Gastrocnemius medialis (tissue), 4 donors: Measurements from ENCODE around the gene LAMA2. TPM values are rescaled to one million over a fixed set of nuclear protein-coding genes. Genes with fewer than 3 reads are reported as not detected.

Experiments
- ATAC-seq, 2 donors: fragments of 150-250 bp; one replicate each; pipeline ENCODE4 v1.9.1; 2016
- DNase-seq, 2 donors: peaks; one replicate each; pipeline ENCODE4 v3.0.0-alpha.2; 2019
- H3K27ac ChIP-seq, 4 donors: fragments of 200-600 bp; sonication (generic); 1 replicate in 1 of 4; 2 replicates in 3 of 4; pipeline ENCODE4 v1.5.1; 2016 to 2018; ENCODE audit warnings: mild to moderate bottlenecking in 2 of 4, moderate library complexity in 1 of 4
- H3K27me3 ChIP-seq, 3 donors: fragments of 200-600 bp; sonication (generic) in 2 of 3; 1 replicate in 1 of 3; 2 replicates in 2 of 3; pipeline versions ENCODE4 v1.5.1 to v1.6.0; 2016 to 2019; ENCODE audit warnings: mild to moderate bottlenecking in 1 of 3, moderate library complexity in 1 of 3
- H3K36me3 ChIP-seq, 2 donors: fragments of 200-600 bp; sonication (generic) in 1 of 2; one replicate each; pipeline ENCODE4 v1.5.1; 2017 to 2018
- H3K4me1 ChIP-seq, 2 donors: fragments of 200-600 bp; sonication (generic) in 1 of 2; one replicate each; pipeline ENCODE4 v1.5.1; 2016 to 2017; ENCODE audit warnings: mild to moderate bottlenecking in 2 of 2
- H3K4me3 ChIP-seq, 4 donors: fragments of 200-600 bp; sonication (generic) in 3 of 4; 1 replicate in 1 of 4; 2 replicates in 3 of 4; pipeline ENCODE4 v1.5.1; 2016 to 2019; ENCODE audit warnings: mild to moderate bottlenecking in 2 of 4
- H3K9me3 ChIP-seq, 3 donors: fragments of 200-600 bp; sonication (generic) in 2 of 3; 1 replicate in 1 of 3; 2 replicates in 2 of 3; pipeline ENCODE4 v1.5.1; 2016 to 2019
- POLR2A ChIP-seq, 2 donors: fragments of 450-650 bp; IDR thresholded peaks; one replicate each; pipeline ENCODE4 v1.6.1; 2017; ENCODE audit warnings: antibody characterized with exemption in 2 of 2, mild to moderate bottlenecking in 2 of 2, moderate library complexity in 2 of 2
- in situ Hi-C, 4 donors: fragments of 200-750 bp; cut with MboI; loops; one replicate each; pipeline versions ENCODE4 v1.15.0 to v1.8.0; 2017; ENCODE audit warnings: low sequenced_read_pairs in 4 of 4
- intact Hi-C: fragments of 100-400 bp; cut with DNase I; formaldehyde crosslinking; loops from one replicate; pipeline ENCODE4 v1.15.1; 2023; ENCODE audit warnings: low total_unique reads
- total RNA-seq, 4 donors: library from RNA; depleted of rRNA; stranded (reverse); fragments of >200 nt; gene quantifications; one replicate each; pipeline versions ENCODE4 v1.1.0 to v1.2.3, GENCODE V29; 2016
- TF ChIP-seq, protein P1 (sequence below), 5 experiments: fragments of 450-650 bp in 3 of 5; fragments of 200-600 bp in 2 of 5; sonication (generic) in 2 of 5; IDR thresholded peaks in 4 of 5; conservative IDR thresholded peaks in 1 of 5; 1 replicate in 4 of 5; 2 replicates in 1 of 5; pipeline ENCODE4 v1.5.1; 2016 to 2019; ENCODE audit warnings: antibody characterized with exemption in 5 of 5, mild to moderate bottlenecking in 3 of 5, moderate library complexity in 3 of 5

Gene LAMA2
- total RNA-seq, 4 donors from 2014 or later = 52.9 to 113 (median 71.3) TPM

DNA sequence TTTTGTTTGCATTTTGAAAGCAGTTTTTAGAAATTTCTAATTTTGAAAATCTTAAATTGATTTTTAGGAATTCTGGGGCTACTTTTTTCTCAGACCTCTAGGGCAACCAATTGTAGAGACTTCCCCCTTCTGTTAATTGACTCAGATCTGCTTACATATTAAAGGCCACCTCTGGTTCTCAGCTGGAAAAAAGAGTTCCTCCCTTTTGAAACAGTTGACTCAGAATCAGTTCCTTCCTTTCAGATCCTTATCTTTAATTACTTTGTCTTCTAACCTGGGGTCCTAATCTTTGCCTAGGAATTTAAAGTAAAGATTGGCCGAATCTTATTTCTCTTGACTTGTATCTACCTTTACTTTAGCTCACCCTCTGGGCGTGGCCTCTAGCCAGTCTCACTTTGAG, 146.8 kb downstream of the LAMA2 start:
- H3K9me3 ChIP-seq = no peaks in the 10 kb centered on the region
- H3K4me3 ChIP-seq = no peak overlapping the region
- TF ChIP-seq, protein P1, sequence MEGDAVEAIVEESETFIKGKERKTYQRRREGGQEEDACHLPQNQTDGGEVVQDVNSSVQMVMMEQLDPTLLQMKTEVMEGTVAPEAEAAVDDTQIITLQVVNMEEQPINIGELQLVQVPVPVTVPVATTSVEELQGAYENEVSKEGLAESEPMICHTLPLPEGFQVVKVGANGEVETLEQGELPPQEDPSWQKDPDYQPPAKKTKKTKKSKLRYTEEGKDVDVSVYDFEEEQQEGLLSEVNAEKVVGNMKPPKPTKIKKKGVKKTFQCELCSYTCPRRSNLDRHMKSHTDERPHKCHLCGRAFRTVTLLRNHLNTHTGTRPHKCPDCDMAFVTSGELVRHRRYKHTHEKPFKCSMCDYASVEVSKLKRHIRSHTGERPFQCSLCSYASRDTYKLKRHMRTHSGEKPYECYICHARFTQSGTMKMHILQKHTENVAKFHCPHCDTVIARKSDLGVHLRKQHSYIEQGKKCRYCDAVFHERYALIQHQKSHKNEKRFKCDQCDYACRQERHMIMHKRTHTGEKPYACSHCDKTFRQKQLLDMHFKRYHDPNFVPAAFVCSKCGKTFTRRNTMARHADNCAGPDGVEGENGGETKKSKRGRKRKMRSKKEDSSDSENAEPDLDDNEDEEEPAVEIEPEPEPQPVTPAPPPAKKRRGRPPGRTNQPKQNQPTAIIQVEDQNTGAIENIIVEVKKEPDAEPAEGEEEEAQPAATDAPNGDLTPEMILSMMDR (IDR thresholded peaks at IDR 0.05 in 4 of 5, conservative IDR thresholded peaks at IDR 0.05 in 1 of 5) = no peak
- TF ChIP-seq POLR2A (IDR thresholded peaks at IDR 0.05) = no peak
- in situ Hi-C loops (no loop called here), intact Hi-C loops (no loop called here)
- H3K36me3 ChIP-seq = no peaks in the 10 kb centered on the region
- no peak for ATAC-seq
- no peaks in the 10 kb centered on the region for H3K27me3 ChIP-seq
- no peaks in the 10 kb centered on the region for H3K4me1 ChIP-seq
- DNase-seq = no peak
- H3K27ac ChIP-seq = peak overlapping the region in 2 of 4 donors; percentile 18 to 54

DNA sequence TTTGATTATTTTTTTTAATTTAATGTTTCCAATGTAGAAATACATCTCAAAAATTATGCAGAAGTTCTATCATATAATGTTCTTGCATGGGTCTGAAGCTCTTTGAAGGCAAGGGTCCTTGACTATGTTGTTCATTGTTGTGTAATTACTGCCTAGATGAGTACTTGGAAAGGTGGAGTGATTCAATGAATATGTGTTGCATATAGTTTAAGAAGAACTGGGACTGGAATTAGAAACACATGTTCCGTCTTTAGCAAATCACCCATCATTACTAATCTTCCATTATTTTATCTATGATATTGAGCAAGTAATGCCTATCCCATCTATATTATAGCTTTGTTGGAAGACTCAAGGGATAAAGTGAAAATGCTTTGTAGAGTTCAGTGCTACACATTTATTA, 147.3 kb downstream of the LAMA2 start:
- no peaks in the 10 kb centered on the region for H3K4me1 ChIP-seq
- no peaks in the 10 kb centered on the region for H3K27me3 ChIP-seq
- H3K27ac ChIP-seq = peak overlapping the region in 1 of 4 donors; percentile 54
- TF ChIP-seq, protein P1 (IDR thresholded peaks at IDR 0.05 in 4 of 5, conservative IDR thresholded peaks at IDR 0.05 in 1 of 5) = no peak
- no peak for TF ChIP-seq POLR2A (IDR thresholded peaks at IDR 0.05)
- intact Hi-C loops = no loop called here
- H3K9me3 ChIP-seq = no peaks in the 10 kb centered on the region
- no peaks in the 10 kb centered on the region for H3K36me3 ChIP-seq
- in situ Hi-C loops = no loop called here
- DNase-seq (no peak), ATAC-seq (no peak)
- H3K4me3 ChIP-seq = no peak overlapping the region

DNA sequence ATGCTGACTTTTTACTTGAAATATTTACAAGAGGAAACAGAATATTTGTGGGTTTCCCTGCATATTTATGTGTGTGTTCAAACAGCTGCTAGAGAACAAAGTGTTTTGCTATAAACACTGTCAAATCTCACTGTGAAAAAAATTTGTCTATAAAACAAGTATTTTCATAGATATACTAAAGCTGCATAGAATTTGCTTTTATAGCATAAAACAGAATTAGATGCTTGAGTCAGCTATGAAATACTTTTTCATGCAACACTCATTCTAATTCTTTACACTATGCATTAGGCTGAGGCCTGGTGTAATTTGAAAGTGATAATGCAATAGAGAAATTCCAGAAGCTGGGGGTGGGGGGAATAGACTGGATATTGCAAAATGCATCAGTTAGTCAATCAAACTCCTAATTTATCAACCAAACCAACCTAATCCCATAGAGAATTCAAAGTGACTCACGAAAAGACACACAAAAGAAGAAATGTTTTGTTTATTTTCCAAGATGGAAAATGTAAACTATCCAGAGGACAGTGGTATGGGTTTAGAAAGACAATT, 148.2 kb downstream of the LAMA2 start:
- no peaks in the 10 kb centered on the region for H3K9me3 ChIP-seq

DNA sequence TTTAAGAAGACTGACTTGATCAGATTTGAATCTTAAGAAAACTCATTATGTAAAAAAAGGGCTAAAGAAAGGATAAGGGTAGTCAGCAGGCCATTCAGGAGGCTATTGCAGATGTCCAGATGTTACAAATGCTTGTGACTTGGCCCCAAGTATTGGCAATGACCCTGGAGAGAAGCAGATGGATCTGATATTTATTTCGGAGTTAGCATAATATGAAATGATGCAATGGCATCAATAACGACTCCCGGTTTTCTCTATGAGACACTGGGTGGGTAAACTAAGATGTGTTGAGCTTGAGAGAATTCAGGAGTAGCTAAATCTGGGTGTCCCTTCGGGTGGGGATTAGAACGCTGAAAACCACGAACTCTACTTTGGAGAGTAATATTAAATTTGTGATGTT, 149.7 kb downstream of the LAMA2 start:
- DNase-seq (peak; percentile 41 to 45), ATAC-seq (peak; percentile 58 to 73)
- Histone ChIP-seq H3K4me1 (no peaks in the 10 kb centered on the region), H3K9me3 (no peaks in the 10 kb centered on the region), H3K27ac (peak overlapping the region; percentile 39 to 62 (median 56)), H3K4me3 (no peak overlapping the region), H3K27me3 (no peaks in the 10 kb centered on the region), H3K36me3 (no peaks in the 10 kb centered on the region)
- intact Hi-C loops (no loop called here), in situ Hi-C loops (no loop called here)
- TF ChIP-seq, protein P1 (IDR thresholded peaks at IDR 0.05 in 4 of 5, conservative IDR thresholded peaks at IDR 0.05 in 1 of 5) = no peak
- TF ChIP-seq POLR2A (IDR thresholded peaks at IDR 0.05) = no peak

More for the DNA sequence above, 148.2 kb downstream of the LAMA2 start:
- in situ Hi-C loops = no loop called here
- no peaks in the 10 kb centered on the region for H3K27me3 ChIP-seq
- TF ChIP-seq, protein P1 (IDR thresholded peaks at IDR 0.05 in 4 of 5, conservative IDR thresholded peaks at IDR 0.05 in 1 of 5) = no peak
- TF ChIP-seq POLR2A (IDR thresholded peaks at IDR 0.05) = no peak
- peak overlapping the region in 3 of 4 donors; percentile 54 to 62 (median 58) for H3K27ac ChIP-seq
- no peaks in the 10 kb centered on the region for H3K36me3 ChIP-seq
- intact Hi-C loops = no loop called here
- H3K4me1 ChIP-seq = no peaks in the 10 kb centered on the region
- no peak for DNase-seq
- no peak overlapping the region for H3K4me3 ChIP-seq
- ATAC-seq = no peak

DNA sequence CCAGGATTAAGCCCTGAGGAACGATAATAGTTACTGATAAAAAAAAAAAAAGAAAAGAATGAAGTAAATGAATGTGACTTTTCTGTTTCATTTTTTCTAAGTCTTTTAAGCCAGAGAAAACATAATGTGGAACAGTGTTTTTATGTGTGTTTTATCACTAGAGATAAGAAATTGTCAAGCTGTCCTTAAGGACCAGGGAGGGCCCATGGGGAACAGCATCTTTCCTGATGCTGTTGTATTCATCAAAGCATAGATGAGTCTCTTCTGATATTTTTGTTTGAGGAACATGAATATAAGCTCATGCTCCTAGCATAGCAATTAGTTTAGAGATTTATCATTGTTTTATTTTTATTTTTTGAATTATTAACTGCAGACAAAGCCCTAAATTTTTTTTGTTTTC, 150.2 kb downstream of the LAMA2 start:
- intact Hi-C loops = no loop called here

More for the DNA sequence above, 150.2 kb downstream of the LAMA2 start:
- no peak overlapping the region for H3K4me3 ChIP-seq
- ATAC-seq = no peak
- no peak for TF ChIP-seq POLR2A (IDR thresholded peaks at IDR 0.05)
- TF ChIP-seq, protein P1 (IDR thresholded peaks at IDR 0.05 in 4 of 5, conservative IDR thresholded peaks at IDR 0.05 in 1 of 5) = no peak
- H3K4me1 ChIP-seq = no peaks in the 10 kb centered on the region
- peak overlapping the region; percentile 39 to 62 (median 49) for H3K27ac ChIP-seq
- H3K36me3 ChIP-seq = no peaks in the 10 kb centered on the region
- in situ Hi-C loops = no loop called here
- DNase-seq = no peak
- H3K9me3 ChIP-seq = no peaks in the 10 kb centered on the region
- no peaks in the 10 kb centered on the region for H3K27me3 ChIP-seq
